Neural progenitor cell (in vitro differentiated cells): ENCODE measurements around the gene CIB4. TPM values are rescaled to one million over a fixed set of nuclear protein-coding genes. Genes with fewer than 3 reads are reported as not detected.

ENCODE experiments used
- DNase-seq: peaks from one replicate; pipeline ENCODE4 v3.0.0-alpha.2; 2016; ENCODE audit warnings: low spot score
- H2AFZ ChIP-seq: fragments of 200-600 bp; sonication (generic); replicated peaks from 2 replicates; pipeline ENCODE4 v1.6.1; 2016; ENCODE audit warnings: antibody characterized with exemption
- H3F3A ChIP-seq: fragments of 200-600 bp; sonication (generic); 2 replicates; pipeline ENCODE4 v1.6.1; 2016; ENCODE audit warnings: antibody characterized with exemption, low read depth
- H3K27ac ChIP-seq: fragments of 200-600 bp; sonication (generic); 2 replicates; pipeline ENCODE4 v1.5.1; 2016; ENCODE audit warnings: mild to moderate bottlenecking
- H3K27me3 ChIP-seq: fragments of 200-600 bp; sonication (generic); 2 replicates; pipeline ENCODE4 v1.6.1; 2016; ENCODE audit warnings: mild to moderate bottlenecking, moderate library complexity
- H3K36me3 ChIP-seq: fragments of 200-600 bp; sonication (generic); 2 replicates; pipeline ENCODE4 v1.5.1; 2016
- H3K4me1 ChIP-seq: fragments of 200-600 bp; sonication (generic); 2 replicates; pipeline ENCODE4 v1.6.1; 2016; ENCODE audit warnings: mixed run types
- H3K4me2 ChIP-seq: fragments of 200-600 bp; sonication (generic); 2 replicates; pipeline ENCODE4 v1.6.1; 2016
- H3K4me3 ChIP-seq: fragments of 200-600 bp; sonication (generic); 2 replicates; pipeline ENCODE4 v1.5.1; 2016
- H3K79me2 ChIP-seq: fragments of 200-600 bp; sonication (generic); 2 replicates; pipeline ENCODE4 v1.6.1; 2016; ENCODE audit warnings: low read depth
- H3K9ac ChIP-seq: fragments of 200-600 bp; sonication (generic); 2 replicates; pipeline ENCODE4 v1.6.1; 2016
- H3K9me3 ChIP-seq: fragments of 200-600 bp; sonication (generic); 2 replicates; pipeline ENCODE4 v1.5.1; 2016; ENCODE audit warnings: low read depth
- H4K20me1 ChIP-seq: fragments of 200-600 bp; sonication (generic); 2 replicates; pipeline ENCODE4 v1.6.1; 2016; ENCODE audit warnings: low read depth
- H3K27ac Mint-ChIP-seq: 3 replicates; pipeline ENCODE4 v1.8.0; 2021; ENCODE audit warnings: mixed read lengths
- H3K27me3 Mint-ChIP-seq: 2 replicates; pipeline ENCODE4 v1.8.0; 2022; ENCODE audit warnings: low read depth, mild to moderate bottlenecking, inconsistent platforms, moderate library complexity, mixed read lengths; ENCODE audit not compliant: insufficient read depth
- H3K36me3 Mint-ChIP-seq: 3 replicates; pipeline ENCODE4 v1.8.0; 2021; ENCODE audit warnings: mixed read lengths
- H3K4me1 Mint-ChIP-seq: 3 replicates; pipeline ENCODE4 v1.8.0; 2021; ENCODE audit warnings: mixed read lengths
- H3K4me3 Mint-ChIP-seq: 3 replicates; pipeline ENCODE4 v1.8.0; 2021; ENCODE audit warnings: mild to moderate bottlenecking, moderate library complexity, mixed read lengths
- H3K9me3 Mint-ChIP-seq: 3 replicates; pipeline ENCODE4 v1.8.0; 2020; ENCODE audit warnings: mixed read lengths
- CTCF ChIP-seq: fragments of 200-600 bp; sonication (generic); IDR thresholded peaks from 2 replicates; pipeline ENCODE4 v1.5.1; 2017; ENCODE audit warnings: antibody characterized with exemption, mild to moderate bottlenecking
- EZH2 ChIP-seq: fragments of 200-600 bp; sonication (generic); IDR thresholded peaks from 2 replicates; pipeline ENCODE4 v1.6.1; 2017; ENCODE audit warnings: antibody characterized with exemption, mild to moderate bottlenecking, moderate library complexity
- EZH2phosphoT487 ChIP-seq: fragments of 200-600 bp; sonication (generic); IDR thresholded peaks from 2 replicates; pipeline ENCODE4 v1.6.1; 2017; ENCODE audit warnings: antibody characterized with exemption
- total RNA-seq: library from RNA; depleted of rRNA; stranded (reverse); fragments of >200 nt; gene quantifications from 2 replicates; pipeline ENCODE4 v1.2.3, GENCODE V29; 2015; ENCODE audit warnings: low replicate concordance

CIB4 gene
- total RNA-seq, 1 donor from 2014 or later: not detected

GRCh38 chr2:26578113-26578458 is 63.1 kb downstream of the CIB4 start:
- peak overlapping the region; percentile 50 for H3K27ac Mint-ChIP-seq

DNA sequence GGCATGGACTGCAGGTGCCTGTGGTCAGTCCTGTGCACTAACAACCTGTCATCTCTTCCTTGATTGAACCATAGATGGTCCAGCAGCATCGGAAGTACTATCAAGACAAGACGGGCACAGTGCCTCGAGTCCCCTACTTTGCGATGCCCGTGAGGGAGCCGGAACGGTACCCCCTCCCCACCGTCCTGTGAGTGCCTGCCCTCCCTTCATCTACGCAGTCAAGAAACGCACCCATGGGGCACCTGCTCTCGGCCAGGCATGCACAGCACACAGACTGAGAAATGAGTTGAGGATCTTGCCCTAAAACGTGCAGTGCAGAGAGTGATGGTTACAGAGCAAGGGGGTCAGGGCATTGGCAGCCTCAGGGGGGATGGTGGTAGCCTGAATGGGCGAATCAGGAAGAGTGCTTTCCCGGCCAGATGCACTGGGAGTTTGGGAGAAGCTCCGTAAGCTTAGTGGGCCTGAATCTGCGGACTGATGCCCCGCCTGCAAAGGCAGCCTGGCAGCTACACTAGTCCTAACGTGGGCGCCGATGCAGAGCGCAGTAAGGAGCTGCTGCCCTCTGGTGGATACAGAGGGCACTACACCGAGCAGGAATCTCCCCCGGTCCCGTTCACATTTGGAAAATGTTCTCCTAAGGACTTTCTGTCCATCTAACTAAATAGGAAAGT is 63.6 kb downstream of the CIB4 start:
- H3K9me3 ChIP-seq: no peaks in the 10 kb centered on the region
- peak overlapping the region; percentile 55 for H2AFZ ChIP-seq
- Mint-ChIP-seq H3K9me3 (no peaks in the 10 kb centered on the region), H3K4me3 (peak overlapping the region; percentile 1), H3K4me1 (peaks cover 15% of the 10 kb centered on the region), H3K36me3 (no peaks in the 10 kb centered on the region), H3K27me3 (peaks cover 20% of the 10 kb centered on the region), H3K27ac (no peak overlapping the region)
- H3K4me1 ChIP-seq: peaks cover under 1% of the 10 kb centered on the region
- peak; percentile 89 for DNase-seq
- H3K27ac ChIP-seq: no peak overlapping the region
- H3F3A ChIP-seq: no peaks in the 10 kb centered on the region
- no peak overlapping the region for H3K4me2 ChIP-seq
- H3K79me2 ChIP-seq: no peaks in the 10 kb centered on the region
- H3K27me3 ChIP-seq: peaks cover 21% of the 10 kb centered on the region
- TF ChIP-seq EZH2 (no peak), CTCF (peak; percentile 94)
- no peaks in the 10 kb centered on the region for H3K36me3 ChIP-seq
- H4K20me1 ChIP-seq: no peaks in the 10 kb centered on the region
- no peak overlapping the region for H3K9ac ChIP-seq
- H3K4me3 ChIP-seq: no peak overlapping the region

More at GRCh38 chr2:26578113-26578458, 63.1 kb downstream of the CIB4 start:
- Histone ChIP-seq H3K27me3 (peaks cover 17% of the 10 kb centered on the region), H3K4me3 (no peak overlapping the region), H4K20me1 (no peaks in the 10 kb centered on the region), H3K79me2 (no peaks in the 10 kb centered on the region), H3F3A (no peaks in the 10 kb centered on the region), H3K4me2 (no peak overlapping the region), H3K4me1 (no peaks in the 10 kb centered on the region), H3K27ac (no peak overlapping the region), H3K36me3 (no peaks in the 10 kb centered on the region), H3K9me3 (no peaks in the 10 kb centered on the region), H2AFZ (peak overlapping the region; percentile 55), H3K9ac (no peak overlapping the region)
- no peak overlapping the region for H3K4me3 Mint-ChIP-seq
- no peak for TF ChIP-seq EZH2
- TF ChIP-seq EZH2phosphoT487: no peak
- TF ChIP-seq CTCF: no peak
- no peaks in the 10 kb centered on the region for H3K9me3 Mint-ChIP-seq
- peaks cover 20% of the 10 kb centered on the region for H3K27me3 Mint-ChIP-seq
- H3K4me1 Mint-ChIP-seq: peaks cover 12% of the 10 kb centered on the region
- no peak for DNase-seq
- H3K36me3 Mint-ChIP-seq: no peaks in the 10 kb centered on the region

DNA sequence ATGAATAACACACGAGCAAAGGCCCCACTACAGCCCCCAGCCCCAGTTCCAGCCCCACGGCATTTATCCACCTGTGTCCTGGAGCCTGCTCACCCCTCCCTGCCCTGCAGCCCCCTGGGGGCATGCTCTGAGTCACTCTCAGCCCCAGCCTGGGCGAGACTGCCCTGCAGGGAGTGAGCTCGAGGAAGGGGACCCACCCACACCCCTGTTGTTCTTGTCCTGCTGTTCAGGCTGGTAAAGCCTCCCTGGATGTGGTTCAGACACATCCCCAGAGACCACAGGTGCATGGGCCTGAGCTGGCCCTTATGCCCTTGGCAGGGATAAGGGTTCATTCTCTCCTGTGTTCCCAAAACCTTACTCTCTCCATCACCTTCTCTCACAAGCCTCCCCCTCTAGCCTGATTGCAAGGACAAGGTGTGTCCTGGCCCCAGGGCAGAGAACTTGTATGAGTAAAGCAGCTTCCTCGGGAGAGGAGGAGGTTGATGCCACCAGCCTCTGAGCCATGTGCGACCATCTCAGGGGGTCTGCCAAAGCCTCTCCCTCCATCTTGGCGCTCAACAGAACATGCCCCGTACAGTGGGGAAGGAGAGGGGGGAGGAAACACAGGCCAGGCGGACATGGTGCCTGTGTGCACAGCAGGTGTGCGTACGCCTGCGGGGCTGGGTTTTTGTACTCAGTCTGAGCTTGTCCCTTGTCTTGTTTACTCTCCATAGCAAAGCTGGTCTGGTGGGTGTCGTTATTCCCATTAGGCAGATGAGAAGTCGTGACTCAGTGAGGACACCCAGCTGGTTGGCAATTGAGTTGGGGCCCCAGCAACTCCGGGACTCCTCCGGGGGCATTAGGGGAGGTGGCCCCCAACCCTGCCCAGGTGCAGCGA is 64.4 kb downstream of the CIB4 start:
- no peaks in the 10 kb centered on the region for H3K36me3 ChIP-seq
- no peaks in the 10 kb centered on the region for H3K79me2 ChIP-seq
- no peak overlapping the region for H3K4me3 ChIP-seq
- Mint-ChIP-seq H3K4me1 (peaks cover 17% of the 10 kb centered on the region), H3K4me3 (no peak overlapping the region), H3K27me3 (peaks cover 20% of the 10 kb centered on the region), H3K9me3 (no peaks in the 10 kb centered on the region), H3K36me3 (no peaks in the 10 kb centered on the region), H3K27ac (no peak overlapping the region)
- no peak overlapping the region for H3K9ac ChIP-seq
- no peaks in the 10 kb centered on the region for H4K20me1 ChIP-seq
- no peak overlapping the region for H2AFZ ChIP-seq
- DNase-seq: no peak
- no peaks in the 10 kb centered on the region for H3F3A ChIP-seq
- no peak overlapping the region for H3K27ac ChIP-seq
- H3K27me3 ChIP-seq: peaks cover 22% of the 10 kb centered on the region
- no peak for TF ChIP-seq EZH2phosphoT487
- no peak for TF ChIP-seq CTCF
- no peak overlapping the region for H3K4me2 ChIP-seq
- H3K4me1 ChIP-seq: peaks cover 3% of the 10 kb centered on the region
- no peaks in the 10 kb centered on the region for H3K9me3 ChIP-seq
